ENCODE data around the gene KIAA2012.
"Not testable (repeated sequence)": the region's sequence is repeated elsewhere in the genome, so short reads cannot be mapped to it uniquely, and the experiment has no call there.

Gene KIAA2012

DNA sequence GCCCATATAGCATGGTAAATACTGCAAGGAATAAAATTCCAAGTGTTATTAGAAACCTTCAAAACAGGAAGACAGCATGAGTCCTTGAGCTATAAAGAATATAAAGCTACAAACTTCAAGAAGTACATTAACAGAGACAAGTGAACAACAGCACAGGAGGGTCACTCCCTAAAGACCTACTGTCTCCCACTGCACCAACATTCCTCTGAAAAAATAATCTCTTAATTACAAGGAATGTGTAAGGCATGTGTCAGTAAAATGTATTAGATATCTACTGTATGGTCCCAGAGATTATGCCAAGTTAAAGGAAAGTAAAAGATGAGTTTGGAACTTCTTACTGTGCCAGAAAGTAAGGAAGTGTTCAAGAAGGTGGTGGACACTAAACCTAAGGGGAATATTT is 135.5 kb downstream of the KIAA2012 start:
- TF ChIP-seq, protein P1, sequence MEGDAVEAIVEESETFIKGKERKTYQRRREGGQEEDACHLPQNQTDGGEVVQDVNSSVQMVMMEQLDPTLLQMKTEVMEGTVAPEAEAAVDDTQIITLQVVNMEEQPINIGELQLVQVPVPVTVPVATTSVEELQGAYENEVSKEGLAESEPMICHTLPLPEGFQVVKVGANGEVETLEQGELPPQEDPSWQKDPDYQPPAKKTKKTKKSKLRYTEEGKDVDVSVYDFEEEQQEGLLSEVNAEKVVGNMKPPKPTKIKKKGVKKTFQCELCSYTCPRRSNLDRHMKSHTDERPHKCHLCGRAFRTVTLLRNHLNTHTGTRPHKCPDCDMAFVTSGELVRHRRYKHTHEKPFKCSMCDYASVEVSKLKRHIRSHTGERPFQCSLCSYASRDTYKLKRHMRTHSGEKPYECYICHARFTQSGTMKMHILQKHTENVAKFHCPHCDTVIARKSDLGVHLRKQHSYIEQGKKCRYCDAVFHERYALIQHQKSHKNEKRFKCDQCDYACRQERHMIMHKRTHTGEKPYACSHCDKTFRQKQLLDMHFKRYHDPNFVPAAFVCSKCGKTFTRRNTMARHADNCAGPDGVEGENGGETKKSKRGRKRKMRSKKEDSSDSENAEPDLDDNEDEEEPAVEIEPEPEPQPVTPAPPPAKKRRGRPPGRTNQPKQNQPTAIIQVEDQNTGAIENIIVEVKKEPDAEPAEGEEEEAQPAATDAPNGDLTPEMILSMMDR (IDR thresholded peaks at IDR 0.05; ENCODE audit: insufficient read depth, low read length, poor library complexity, severe bottlenecking), result no peak
- Histone ChIP-seq H3K27me3 (replicated peaks; ENCODE audit: control insufficient read depth, insufficient read depth, low read length) (no peaks in the 10 kb centered on the region), H3K36me3 (ENCODE audit: control insufficient read depth, insufficient read depth, low read length) (no peaks in the 10 kb centered on the region; the same call in none of the 2 replicates), H3K4me3 (replicated peaks; ENCODE audit: low read depth, low read length) (no peak overlapping the region)
- no peak for DNase-seq (ENCODE audit: extremely low read depth, insufficient read length)

DNA sequence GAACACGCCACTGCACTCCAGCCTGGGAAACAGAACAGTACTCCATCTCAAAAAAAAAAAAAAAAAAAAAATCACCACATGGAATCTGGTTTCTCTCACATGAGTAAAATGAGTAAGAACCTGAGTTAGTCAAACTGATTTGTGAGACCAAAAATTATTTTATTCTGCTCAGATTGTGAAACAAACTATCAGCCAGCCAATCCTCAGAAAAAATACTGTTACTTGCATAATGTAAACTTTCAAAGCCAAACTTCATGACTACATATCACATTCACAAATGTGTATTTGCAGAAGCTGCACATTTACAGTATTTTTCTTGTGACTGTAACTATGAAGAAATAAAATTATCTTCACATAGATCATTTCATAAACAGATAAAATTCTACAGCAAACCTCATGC is 142.1 kb downstream of the KIAA2012 start:
- Histone ChIP-seq H3K4me3 (replicated peaks; ENCODE audit: low read depth, low read length) (no peak overlapping the region), H3K27me3 (replicated peaks; ENCODE audit: control insufficient read depth, insufficient read depth, low read length) (no peaks in the 10 kb centered on the region), H3K36me3 (ENCODE audit: control insufficient read depth, insufficient read depth, low read length) (no peaks in the 10 kb centered on the region; the same call in 1 of the 2 replicates)
- TF ChIP-seq, protein P1 (IDR thresholded peaks at IDR 0.05; ENCODE audit: insufficient read depth, low read length, poor library complexity, severe bottlenecking), result no peak
- DNase-seq (ENCODE audit: extremely low read depth, insufficient read length), result no peak

DNA sequence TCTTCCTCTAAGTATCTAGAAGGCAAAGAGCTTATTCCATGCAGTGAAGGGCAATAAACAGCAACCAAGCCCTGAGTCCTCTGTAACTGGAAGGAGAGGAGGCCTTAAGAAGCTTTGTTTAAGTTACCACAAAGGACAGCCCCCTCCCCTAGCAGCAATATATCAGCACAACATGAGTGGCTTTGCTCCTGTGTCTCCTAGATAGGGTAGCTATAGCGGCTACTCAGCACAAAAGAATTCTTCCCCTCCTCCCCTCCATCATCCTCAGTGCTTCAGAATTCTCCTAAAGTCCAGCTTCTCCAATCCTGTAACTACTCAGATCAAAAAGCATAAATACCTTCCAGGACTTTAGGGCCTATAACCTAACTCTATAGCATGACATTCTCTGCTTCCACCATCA is 148.8 kb downstream of the KIAA2012 start:
- Histone ChIP-seq H3K36me3 (ENCODE audit: control insufficient read depth, insufficient read depth, low read length) (no peaks in the 10 kb centered on the region; the same call in none of the 2 replicates), H3K4me3 (replicated peaks; ENCODE audit: low read depth, low read length) (no peak overlapping the region), H3K27me3 (replicated peaks; ENCODE audit: control insufficient read depth, insufficient read depth, low read length) (no peaks in the 10 kb centered on the region)
- TF ChIP-seq, protein P1 (IDR thresholded peaks at IDR 0.05; ENCODE audit: insufficient read depth, low read length, poor library complexity, severe bottlenecking), result no peak
- no peak for DNase-seq (ENCODE audit: extremely low read depth, insufficient read length)

DNA sequence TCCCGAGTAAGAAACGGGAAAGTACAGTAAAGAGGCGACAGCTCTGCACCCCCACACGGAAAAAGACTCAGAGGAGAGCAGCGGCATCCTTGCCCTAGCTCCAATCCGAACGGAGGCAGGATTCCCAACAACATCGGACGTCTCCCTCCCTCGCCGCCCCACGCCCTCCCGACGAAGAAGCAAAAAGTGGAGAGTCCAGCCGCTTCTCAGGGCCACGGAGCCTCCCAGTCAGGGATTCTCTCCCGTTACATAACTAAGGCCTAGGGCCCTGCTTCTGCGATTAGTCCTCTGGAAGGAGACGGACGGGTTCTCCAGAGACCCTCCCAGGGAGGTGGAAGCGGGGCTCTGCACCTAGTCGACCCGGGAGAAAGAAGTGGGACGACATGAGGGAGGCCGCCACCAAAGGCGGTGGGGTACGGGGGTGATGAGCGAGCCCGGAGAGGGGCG is 164.8 kb downstream of the KIAA2012 start:
- H3K4me3 ChIP-seq (replicated peaks; ENCODE audit: low read depth, low read length), result peak overlapping the region; percentile 94
- TF ChIP-seq, protein P1 (IDR thresholded peaks at IDR 0.05; ENCODE audit: insufficient read depth, low read length, poor library complexity, severe bottlenecking), result no peak
- H3K27me3 ChIP-seq (replicated peaks; ENCODE audit: control insufficient read depth, insufficient read depth, low read length), result no peaks in the 10 kb centered on the region
- no peak for DNase-seq (ENCODE audit: extremely low read depth, insufficient read length)
- H3K36me3 ChIP-seq (ENCODE audit: control insufficient read depth, insufficient read depth, low read length), result no peaks in the 10 kb centered on the region

DNA sequence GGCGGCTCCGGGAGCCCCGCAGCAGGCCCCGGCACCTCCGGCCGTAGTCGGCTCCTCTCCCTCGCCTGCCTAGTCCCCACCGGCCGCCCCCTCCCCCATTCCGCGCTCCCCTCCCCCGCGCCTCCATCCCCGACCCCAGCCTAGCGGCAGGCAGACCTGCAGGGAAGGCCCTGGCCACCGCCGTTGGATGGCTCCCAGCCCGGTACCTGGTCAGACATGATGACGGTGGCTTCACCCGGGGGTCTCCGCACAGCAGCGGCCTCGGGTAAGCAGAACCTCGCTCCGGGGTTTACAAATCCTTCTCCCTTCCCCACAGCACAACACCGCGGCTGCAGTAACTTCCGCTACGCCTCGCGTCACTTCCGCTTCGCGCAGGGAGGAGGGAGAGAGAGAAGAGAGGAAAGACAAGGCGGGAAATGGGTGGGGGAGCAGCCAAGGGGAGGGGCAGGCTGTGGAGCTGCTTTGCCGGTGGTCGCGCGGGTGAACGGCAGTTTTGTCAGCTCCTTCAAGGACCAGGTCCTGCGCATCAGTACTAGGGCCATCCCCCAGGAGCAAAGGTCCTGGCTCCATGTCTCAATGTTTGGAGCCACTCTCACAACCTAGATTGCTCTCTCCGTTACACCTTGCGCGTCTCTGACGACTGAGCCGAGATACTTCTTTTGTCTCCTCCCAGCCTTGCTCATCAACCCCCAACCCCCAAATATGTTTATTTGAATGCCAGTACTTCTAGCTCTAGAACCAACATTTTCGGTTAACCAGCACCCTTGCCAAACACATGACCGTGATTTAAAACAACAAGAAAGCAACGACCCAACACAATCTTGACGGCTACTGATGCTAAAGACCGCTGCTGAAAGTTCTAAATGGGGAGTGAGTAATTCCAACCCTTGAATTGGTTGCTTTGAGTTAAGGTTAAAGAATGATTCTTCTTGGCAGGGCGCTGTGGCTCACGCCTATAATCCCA is 165.5 kb downstream of the KIAA2012 start, which contains the start of gene SUMO1:
Gene SUMO1, minus strand, starts transcription at position 364 of the 964 bp plus-strand sequence. Its CDS starts 146 bp downstream, at position 218.
- Histone ChIP-seq H3K4me3 (replicated peaks; ENCODE audit: low read depth, low read length) (peak within 1 kb of the TSS; percentile 94), H3K36me3 (ENCODE audit: control insufficient read depth, insufficient read depth, low read length) (no peaks in the 10 kb centered on the region), H3K27me3 (replicated peaks; ENCODE audit: control insufficient read depth, insufficient read depth, low read length) (no peaks in the 10 kb centered on the region)
- TF ChIP-seq, protein P1 (IDR thresholded peaks at IDR 0.05; ENCODE audit: insufficient read depth, low read length, poor library complexity, severe bottlenecking), result no peak
- DNase-seq (ENCODE audit: extremely low read depth, insufficient read length), result peak; percentile 88

GRCh38 chr2:202247710-202248109 is 174.7 kb downstream of the KIAA2012 start:
- H3K4me3 ChIP-seq (replicated peaks; ENCODE audit: low read depth, low read length); H3K36me3 ChIP-seq (ENCODE audit: control insufficient read depth, insufficient read depth, low read length); DNase-seq (ENCODE audit: extremely low read depth, insufficient read length); H3K27me3 ChIP-seq (replicated peaks; ENCODE audit: control insufficient read depth, insufficient read depth, low read length): not testable (repeated sequence)

Measured in GM06990 (cell line).